ENCODE results near the gene CDK16.
A peak's percentile ranks its signal among the peaks of the same experiment; 100 is the strongest.

CDK16 gene

DNA sequence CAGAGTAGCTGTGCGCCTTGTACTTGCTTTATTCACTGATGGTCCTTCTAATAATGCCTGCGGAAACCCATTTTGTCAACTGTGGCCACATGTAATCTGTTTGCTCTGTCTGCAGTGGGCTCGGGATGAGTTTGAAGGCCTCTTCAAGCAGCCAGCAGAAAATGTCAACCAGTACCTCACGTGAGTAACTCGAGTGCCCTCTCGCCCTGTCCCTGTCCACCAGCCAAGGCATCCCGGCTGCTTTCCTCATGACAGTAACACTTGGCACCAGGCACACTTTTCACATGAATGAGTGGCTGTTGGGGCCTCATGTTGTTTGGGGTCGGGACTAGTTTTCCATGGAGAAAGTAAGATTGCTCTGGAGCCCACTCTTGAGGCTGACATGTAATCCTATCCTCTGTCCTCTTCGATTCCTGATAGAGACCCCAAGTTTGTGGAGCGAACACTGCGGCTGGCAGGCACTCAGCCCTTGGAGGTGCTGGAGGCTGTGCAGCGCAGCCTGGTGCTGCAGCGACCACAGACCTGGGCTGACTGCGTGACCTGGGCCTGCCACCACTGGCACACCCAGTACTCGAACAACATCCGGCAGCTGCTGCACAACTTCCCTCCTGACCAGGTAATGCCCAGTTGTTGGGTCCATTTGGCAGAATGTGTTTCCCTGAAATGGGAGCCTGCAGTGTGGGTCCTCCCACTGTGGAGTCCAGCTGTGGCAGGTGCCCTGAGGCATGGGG, 8.8 kb upstream of the CDK16 start:
- Mint-ChIP-seq H3K27ac (no peak overlapping the region), H3K36me3 (ENCODE audit: low read depth) (peaks cover 29% of the 10 kb centered on the region)
- no peak for ATAC-seq

DNA sequence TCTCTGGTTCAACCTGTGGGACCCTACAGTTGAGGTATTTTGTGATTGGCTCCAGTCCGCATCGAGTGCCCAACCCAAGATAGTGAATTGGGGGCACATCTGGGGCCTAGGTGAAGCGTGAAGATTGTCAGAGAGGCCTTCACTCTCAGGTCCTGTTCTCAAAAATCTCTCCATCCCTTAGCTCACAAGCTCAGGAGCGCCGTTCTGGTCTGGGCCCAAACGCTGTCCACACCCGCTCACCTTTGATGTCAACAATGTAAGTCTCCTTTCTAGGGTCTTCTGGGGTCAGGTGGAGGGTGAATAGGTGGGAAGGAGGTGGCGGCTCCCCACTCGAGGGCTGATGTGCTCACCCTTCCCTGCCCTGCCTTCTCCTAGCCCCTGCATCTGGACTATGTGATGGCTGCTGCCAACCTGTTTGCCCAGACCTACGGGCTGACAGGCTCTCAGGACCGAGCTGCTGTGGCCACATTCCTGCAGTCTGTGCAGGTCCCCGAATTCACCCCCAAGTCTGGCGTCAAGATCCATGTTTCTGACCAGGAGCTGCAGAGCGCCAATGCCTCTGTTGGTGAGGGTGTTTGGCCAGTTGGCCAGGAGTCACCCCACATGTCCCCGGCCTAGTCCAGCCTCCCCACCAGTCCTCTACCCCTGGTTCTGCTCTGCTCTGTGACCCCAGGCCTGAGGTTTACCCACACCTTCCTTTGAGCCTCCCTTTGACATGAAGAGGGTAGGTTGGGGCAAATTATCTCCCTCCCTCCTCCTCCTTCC, 7.6 kb upstream of the CDK16 start:
- H3K4me3 Mint-ChIP-seq, result no peak overlapping the region
- no peaks in the 10 kb centered on the region for H3K27me3 Mint-ChIP-seq
- peaks cover 7% of the 10 kb centered on the region for H3K4me1 Mint-ChIP-seq
- ATAC-seq (no peak), DNase-seq (no peak)
- peaks cover 26% of the 10 kb centered on the region for H3K36me3 Mint-ChIP-seq (ENCODE audit: low read depth)
- H3K9me3 Mint-ChIP-seq, result no peaks in the 10 kb centered on the region
- H3K27ac Mint-ChIP-seq, result no peak overlapping the region

More for the DNA sequence above, 8.8 kb upstream of the CDK16 start:
- H3K4me3 Mint-ChIP-seq, result no peak overlapping the region
- no peak for DNase-seq
- H3K9me3 Mint-ChIP-seq, result no peaks in the 10 kb centered on the region
- peaks cover 5% of the 10 kb centered on the region for H3K4me1 Mint-ChIP-seq
- no peaks in the 10 kb centered on the region for H3K27me3 Mint-ChIP-seq

DNA sequence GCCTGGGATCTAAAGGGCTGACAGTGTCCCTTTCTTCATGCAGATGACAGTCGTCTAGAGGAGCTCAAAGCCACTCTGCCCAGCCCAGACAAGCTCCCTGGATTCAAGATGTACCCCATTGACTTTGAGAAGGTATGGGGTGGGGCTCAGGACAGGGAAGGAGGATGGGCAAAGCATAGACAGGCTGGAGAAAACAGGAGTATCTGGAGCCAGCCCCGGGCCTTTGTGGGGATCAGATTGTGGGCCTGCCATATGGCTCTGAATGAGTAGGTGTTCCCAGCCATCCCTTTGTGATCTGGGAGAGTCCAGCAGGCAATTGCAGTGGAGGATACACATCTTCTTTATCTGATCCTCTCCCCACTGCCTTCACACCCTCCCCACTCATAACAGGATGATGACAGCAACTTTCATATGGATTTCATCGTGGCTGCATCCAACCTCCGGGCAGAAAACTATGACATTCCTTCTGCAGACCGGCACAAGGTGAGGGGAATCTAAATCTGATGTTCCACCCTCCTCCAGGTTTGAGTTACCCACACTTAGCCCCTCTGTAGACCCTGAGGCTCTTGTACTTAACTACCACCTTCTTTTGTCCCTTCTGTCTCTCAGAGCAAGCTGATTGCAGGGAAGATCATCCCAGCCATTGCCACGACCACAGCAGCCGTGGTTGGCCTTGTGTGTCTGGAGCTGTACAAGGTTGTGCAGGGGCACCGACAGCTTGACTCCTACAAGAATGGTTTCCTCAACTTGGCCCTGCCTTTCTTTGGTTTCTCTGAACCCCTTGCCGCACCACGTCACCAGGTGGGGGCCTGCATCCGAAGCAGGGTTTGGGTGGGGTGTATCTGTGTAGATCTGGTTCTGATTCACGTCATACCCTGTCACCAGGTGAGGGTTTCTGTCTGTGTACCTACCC, 5.8 kb upstream of the CDK16 start:
- Mint-ChIP-seq H3K27ac (no peak overlapping the region), H3K36me3 (ENCODE audit: low read depth) (peaks cover 23% of the 10 kb centered on the region), H3K4me3 (no peak overlapping the region), H3K4me1 (peaks cover 24% of the 10 kb centered on the region), H3K9me3 (no peaks in the 10 kb centered on the region), H3K27me3 (no peaks in the 10 kb centered on the region)
- no peak for DNase-seq
- no peak for ATAC-seq

DNA sequence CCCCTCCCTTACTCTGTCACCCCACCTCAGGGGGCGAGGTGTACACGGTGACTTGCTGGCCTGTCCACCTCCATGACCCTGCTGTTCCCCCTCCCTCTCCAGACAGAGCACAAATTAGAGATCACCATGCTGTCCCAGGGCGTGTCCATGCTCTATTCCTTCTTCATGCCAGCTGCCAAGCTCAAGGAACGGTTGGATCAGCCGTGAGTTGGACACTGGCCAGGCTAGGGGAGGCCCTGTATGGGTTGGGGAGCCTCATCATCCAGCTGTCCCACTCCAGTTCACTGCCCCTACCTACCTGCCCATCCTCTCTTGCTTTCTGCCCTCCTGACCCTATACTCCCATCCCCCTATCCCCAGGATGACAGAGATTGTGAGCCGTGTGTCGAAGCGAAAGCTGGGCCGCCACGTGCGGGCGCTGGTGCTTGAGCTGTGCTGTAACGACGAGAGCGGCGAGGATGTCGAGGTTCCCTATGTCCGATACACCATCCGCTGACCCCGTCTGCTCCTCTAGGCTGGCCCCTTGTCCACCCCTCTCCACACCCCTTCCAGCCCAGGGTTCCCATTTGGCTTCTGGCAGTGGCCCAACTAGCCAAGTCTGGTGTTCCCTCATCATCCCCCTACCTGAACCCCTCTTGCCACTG, 3.9 kb upstream of the CDK16 start:
- ATAC-seq, result no peak
- peaks cover 23% of the 10 kb centered on the region for H3K36me3 Mint-ChIP-seq (ENCODE audit: low read depth)
- peaks cover 29% of the 10 kb centered on the region for H3K4me1 Mint-ChIP-seq

DNA sequence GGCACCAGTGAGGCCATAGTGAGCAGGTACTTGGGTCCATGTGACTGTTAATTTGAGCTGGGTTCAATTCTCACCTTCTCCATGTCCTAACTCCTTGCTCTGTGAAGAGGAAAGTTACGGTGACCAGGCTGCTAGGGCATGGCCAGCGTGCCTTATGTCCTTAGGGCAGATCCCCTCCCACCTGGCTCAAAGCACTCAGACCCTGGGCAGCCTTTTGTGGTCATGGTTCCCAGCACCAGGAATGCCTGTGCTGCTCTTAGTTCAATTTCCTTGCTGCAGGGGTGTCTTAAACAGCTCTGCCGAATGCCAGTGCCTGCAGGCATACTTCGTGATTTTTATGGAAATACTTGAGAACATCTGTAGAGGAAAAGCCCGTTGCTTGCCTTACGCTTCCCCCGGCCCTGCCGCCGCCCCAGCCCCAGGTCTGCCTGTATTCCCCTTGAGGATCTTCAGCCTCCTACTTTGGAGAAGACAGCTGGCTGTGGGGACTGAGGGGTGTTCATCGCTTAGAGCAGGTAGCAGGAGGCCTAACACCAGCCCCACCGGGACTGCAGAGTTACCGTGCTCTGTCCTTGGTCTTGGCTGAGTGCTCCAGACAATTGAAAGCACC, 3.1 kb upstream of the CDK16 start:
- DNase-seq, result no peak
- no peak overlapping the region for H3K4me3 Mint-ChIP-seq
- H3K4me1 Mint-ChIP-seq, result peaks cover 37% of the 10 kb centered on the region
- no peaks in the 10 kb centered on the region for H3K27me3 Mint-ChIP-seq
- H3K36me3 Mint-ChIP-seq (ENCODE audit: low read depth), result peaks cover 29% of the 10 kb centered on the region
- H3K27ac Mint-ChIP-seq, result peak overlapping the region; percentile 98
- no peaks in the 10 kb centered on the region for H3K9me3 Mint-ChIP-seq
- no peak for ATAC-seq

More for the DNA sequence above, 3.9 kb upstream of the CDK16 start:
- no peaks in the 10 kb centered on the region for H3K27me3 Mint-ChIP-seq
- DNase-seq, result no peak
- H3K4me3 Mint-ChIP-seq, result no peak overlapping the region
- no peaks in the 10 kb centered on the region for H3K9me3 Mint-ChIP-seq
- no peak overlapping the region for H3K27ac Mint-ChIP-seq

DNA sequence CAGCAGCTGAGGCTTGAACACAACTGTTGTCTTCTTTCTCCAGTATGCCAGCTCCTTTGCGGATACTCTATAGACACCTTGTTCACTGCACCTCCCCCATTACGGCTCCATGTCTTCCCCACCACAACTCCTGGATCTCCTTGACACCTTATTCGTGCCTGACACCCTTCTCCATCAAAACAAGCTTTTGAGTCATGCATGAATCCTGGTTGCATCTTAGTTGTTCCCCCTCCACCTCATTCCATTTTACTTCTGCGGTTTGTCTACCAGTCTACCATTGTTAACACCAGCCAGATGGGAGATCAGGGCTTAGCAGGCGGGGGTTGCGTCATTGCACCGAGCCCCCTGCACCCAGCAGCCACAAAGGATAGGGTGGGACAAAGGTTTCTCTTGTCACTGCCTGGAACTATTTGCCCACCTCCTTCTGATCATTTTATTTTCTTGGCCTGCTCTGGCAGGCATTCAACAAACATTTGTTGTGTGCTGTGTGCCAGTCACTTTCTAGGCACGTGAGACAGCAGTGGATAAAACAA, 2.0 kb upstream of the CDK16 start:
- no peak for DNase-seq
- Mint-ChIP-seq H3K27ac (peak overlapping the region; percentile 98), H3K4me1 (peaks cover 44% of the 10 kb centered on the region), H3K9me3 (no peaks in the 10 kb centered on the region), H3K4me3 (peak overlapping the region; percentile 88), H3K36me3 (ENCODE audit: low read depth) (peaks cover 30% of the 10 kb centered on the region), H3K27me3 (no peaks in the 10 kb centered on the region)
- ATAC-seq, result no peak

DNA sequence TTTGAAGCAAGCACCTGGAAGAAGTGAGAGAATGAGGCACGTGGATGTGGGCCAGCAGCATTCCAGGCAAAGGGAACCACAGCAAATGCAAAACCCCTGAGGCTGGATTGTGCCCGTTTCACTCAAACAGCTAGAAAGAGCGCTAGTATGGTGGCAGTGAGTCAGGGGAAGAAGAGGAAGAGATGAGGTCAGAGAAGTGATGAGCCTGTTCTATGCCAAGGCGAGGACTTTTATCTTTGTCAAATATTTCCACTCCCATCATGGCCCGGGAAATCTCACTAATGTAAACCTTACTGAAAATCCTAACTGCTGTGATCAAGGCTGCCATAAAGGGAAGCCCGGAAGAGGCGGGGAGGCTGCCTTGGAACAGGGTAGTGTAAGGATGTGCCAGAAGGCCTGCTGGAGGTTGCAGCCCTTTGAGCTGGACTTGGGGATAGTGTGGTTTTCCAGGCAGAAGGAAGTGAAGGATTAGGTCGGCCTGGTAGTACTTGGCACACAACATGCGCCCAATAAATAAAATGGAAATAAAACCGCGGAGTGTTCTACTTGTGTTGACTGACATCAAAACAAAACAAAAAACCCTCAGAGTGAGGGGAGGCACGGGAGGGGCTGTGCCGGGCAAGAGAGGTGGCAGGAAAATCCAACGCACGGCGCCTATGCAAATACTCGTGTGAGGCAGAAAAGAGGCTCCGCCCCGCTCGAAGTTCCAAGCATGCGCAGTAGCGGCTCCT, 1.2 kb upstream of the CDK16 start:
- H3K4me3 Mint-ChIP-seq, result peak overlapping the region; percentile 88
- H3K27me3 Mint-ChIP-seq, result no peaks in the 10 kb centered on the region
- H3K4me1 Mint-ChIP-seq, result peaks cover 44% of the 10 kb centered on the region
- DNase-seq (peak; percentile 15), ATAC-seq (peak; percentile 48)
- H3K27ac Mint-ChIP-seq, result peak overlapping the region; percentile 98
- H3K9me3 Mint-ChIP-seq, result no peaks in the 10 kb centered on the region
- H3K36me3 Mint-ChIP-seq (ENCODE audit: low read depth), result peaks cover 31% of the 10 kb centered on the region

DNA sequence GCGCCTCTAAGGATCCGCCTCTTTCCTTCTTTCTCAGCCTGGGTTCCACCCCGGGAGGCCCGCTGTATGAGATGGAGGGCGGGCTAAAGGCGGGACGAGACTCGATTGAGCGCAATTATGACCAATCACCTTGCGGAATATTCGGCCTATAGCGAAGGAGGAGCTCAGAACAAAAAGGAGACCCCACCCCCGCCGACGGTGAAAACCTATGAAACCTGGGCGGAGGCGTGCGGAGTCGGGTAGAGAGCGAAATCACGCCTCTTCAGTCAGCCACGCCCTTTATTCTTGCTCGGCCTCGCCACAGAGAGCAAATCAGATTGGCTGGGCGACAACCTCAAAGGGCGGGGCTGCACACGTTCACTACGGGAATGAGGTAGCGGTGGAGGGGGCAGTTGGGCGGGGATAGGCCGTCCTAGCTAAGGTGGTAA, 615 bp upstream of the CDK16 start:
- Mint-ChIP-seq H3K4me1 (peaks cover 44% of the 10 kb centered on the region), H3K4me3 (peak overlapping the region; percentile 88), H3K36me3 (ENCODE audit: low read depth) (peaks cover 30% of the 10 kb centered on the region), H3K27me3 (no peaks in the 10 kb centered on the region), H3K27ac (peak overlapping the region; percentile 98), H3K9me3 (no peaks in the 10 kb centered on the region)
- DNase-seq (peak; percentile 89), ATAC-seq (peak; percentile 85)

DNA sequence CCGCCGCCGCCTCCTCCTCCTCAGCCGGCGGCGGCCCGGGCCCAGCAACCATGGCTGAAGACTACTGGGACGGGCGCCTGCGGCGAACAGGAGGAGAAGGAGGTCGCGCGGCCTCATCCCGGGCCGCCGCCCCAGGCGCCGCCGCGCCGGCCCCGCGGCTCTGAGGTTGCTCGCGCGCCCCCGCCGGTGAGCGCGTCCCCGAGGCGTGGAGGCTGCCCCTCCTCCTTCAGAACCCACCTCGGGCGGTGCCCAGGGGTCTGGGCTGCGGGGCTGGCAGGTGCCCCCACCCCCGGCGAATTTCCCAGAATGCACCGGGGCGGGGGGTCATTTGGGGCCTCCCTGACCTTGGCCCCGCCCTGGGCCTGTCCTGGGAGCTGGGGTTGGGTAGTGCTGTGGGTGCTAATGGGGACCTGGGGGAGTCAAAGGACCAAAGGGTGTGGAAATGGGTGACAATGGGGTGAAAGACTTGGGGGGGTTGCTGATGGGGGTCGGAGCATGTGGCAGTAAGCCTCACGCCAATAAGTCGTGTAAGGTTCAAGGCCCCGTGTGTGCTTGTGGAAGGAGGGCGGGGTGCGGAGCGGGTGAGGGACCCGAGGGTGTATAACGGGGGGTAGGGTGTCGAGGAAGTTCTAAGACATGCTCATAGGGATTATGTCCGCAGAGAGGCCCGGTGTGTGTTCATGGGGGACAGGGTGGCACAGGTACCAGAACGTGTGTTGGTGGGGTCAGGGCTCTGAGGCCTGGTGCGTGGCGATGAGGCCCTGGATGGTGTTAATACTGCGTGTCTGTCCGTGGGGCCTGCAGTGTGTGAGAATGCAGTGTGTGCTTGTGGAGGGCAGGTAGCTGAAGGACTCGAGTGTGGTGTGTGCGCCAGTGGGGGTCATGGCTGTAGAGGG, 687 bp downstream of the CDK16 start:
- no peaks in the 10 kb centered on the region for H3K9me3 Mint-ChIP-seq
- DNase-seq (peak; percentile 65), ATAC-seq (no peak)
- peak overlapping the region; percentile 84 for H3K27ac Mint-ChIP-seq
- peaks cover 24% of the 10 kb centered on the region for H3K36me3 Mint-ChIP-seq (ENCODE audit: low read depth)
- no peaks in the 10 kb centered on the region for H3K27me3 Mint-ChIP-seq
- peak overlapping the region; percentile 86 for H3K4me3 Mint-ChIP-seq
- peaks cover 43% of the 10 kb centered on the region for H3K4me1 Mint-ChIP-seq

DNA sequence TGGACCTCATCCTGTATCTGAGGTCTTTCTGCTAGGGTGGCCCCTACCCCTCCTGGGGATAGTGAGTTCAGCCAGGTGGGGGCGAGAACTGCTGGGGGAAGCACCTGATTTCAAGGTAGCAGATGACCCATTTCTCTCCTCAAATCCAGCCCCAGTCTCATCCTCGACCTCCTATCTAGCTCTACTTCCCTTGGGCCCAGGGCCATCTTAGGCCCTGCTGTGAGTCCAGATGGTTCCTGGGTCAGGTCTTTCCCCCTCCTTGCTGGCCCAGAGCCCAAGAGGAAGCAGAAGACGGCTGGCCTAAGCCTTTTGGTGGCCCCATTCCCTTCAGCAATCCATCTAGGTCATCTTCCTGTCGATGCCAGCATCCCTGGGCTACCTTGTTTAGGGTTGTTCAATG, 3.3 kb downstream of the CDK16 start:
- Mint-ChIP-seq H3K36me3 (ENCODE audit: low read depth) (peaks cover 27% of the 10 kb centered on the region), H3K4me3 (no peak overlapping the region), H3K27ac (no peak overlapping the region), H3K9me3 (no peaks in the 10 kb centered on the region), H3K27me3 (no peaks in the 10 kb centered on the region), H3K4me1 (peaks cover 29% of the 10 kb centered on the region)
- no peak for ATAC-seq
- DNase-seq, result no peak

DNA sequence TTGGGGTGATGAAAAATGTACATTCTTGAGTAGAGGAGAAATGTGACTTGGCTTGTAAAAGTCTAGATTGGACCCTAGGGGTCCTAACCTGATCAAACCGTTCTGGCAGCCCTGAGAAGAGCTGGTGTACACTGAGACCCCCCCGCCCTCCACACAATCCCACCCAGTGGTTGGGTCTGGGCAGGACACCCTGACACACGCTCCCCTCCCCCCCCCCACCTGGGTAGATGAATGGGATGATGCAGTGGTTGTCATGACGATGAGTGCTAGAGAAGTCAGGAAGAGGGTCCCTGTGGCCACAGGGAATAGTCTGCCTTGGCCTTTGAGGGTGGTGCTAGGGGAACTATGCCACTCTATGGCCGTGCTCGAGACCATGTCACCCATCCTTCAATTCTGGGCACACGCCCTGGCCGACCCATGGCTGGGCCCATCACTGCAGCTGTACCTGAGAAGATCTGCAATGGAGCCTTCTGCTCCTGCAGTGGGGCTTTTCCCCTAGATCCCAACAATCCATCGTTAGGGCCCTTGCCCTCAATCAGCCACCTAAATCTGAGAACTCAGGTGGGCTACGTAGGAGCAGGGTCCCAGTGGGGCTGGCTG, 4.4 kb downstream of the CDK16 start:
- no peaks in the 10 kb centered on the region for H3K9me3 Mint-ChIP-seq
- no peak overlapping the region for H3K4me3 Mint-ChIP-seq
- no peak for ATAC-seq
- H3K4me1 Mint-ChIP-seq, result peaks cover 21% of the 10 kb centered on the region
- no peak overlapping the region for H3K27ac Mint-ChIP-seq
- no peak for DNase-seq
- H3K27me3 Mint-ChIP-seq, result no peaks in the 10 kb centered on the region
- peaks cover 25% of the 10 kb centered on the region for H3K36me3 Mint-ChIP-seq (ENCODE audit: low read depth)
